Right lobe of liver (tissue), 4 donors: ENCODE data around the gene PHTF2.

Experiments
- POLR2A ChIP-seq: fragments of 450-650 bp; IDR thresholded peaks from one replicate; pipeline ENCODE4 v1.6.1; 2017; ENCODE audit warnings: antibody characterized with exemption, mild to moderate bottlenecking
- TF ChIP-seq, protein P1 (sequence below), 4 donors: fragments of 200-600 bp in 3 of 4; fragments of 450-650 bp in 1 of 4; IDR thresholded peaks; one replicate each; pipeline versions ENCODE4 v1.5.1 to v1.8.0; 2016 to 2022; ENCODE audit warnings: antibody characterized with exemption in 4 of 4, mild to moderate bottlenecking in 2 of 4
- donor health status: DM: no; HTN: no; CAD: no.
- donor health status: DM: no; HTN: no; CAD: no.
- donor health status: DM: no; HTN: yes; CAD: no.

GRCh38 chr7:77823787-77824186 is 25.2 kb downstream of the PHTF2 start:
- TF ChIP-seq, protein P1, sequence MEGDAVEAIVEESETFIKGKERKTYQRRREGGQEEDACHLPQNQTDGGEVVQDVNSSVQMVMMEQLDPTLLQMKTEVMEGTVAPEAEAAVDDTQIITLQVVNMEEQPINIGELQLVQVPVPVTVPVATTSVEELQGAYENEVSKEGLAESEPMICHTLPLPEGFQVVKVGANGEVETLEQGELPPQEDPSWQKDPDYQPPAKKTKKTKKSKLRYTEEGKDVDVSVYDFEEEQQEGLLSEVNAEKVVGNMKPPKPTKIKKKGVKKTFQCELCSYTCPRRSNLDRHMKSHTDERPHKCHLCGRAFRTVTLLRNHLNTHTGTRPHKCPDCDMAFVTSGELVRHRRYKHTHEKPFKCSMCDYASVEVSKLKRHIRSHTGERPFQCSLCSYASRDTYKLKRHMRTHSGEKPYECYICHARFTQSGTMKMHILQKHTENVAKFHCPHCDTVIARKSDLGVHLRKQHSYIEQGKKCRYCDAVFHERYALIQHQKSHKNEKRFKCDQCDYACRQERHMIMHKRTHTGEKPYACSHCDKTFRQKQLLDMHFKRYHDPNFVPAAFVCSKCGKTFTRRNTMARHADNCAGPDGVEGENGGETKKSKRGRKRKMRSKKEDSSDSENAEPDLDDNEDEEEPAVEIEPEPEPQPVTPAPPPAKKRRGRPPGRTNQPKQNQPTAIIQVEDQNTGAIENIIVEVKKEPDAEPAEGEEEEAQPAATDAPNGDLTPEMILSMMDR (IDR thresholded peaks at IDR 0.05) = no peak
- no peak for TF ChIP-seq POLR2A
